AML-193 (cell line): ENCODE measurements around the gene DGKZ.

Experiments used
- DNase-seq, 2 experiments: peaks; one replicate each; lab custom pipeline; 2025; lab: John Stamatoyannopoulos, UW

The DGKZ gene

DNA sequence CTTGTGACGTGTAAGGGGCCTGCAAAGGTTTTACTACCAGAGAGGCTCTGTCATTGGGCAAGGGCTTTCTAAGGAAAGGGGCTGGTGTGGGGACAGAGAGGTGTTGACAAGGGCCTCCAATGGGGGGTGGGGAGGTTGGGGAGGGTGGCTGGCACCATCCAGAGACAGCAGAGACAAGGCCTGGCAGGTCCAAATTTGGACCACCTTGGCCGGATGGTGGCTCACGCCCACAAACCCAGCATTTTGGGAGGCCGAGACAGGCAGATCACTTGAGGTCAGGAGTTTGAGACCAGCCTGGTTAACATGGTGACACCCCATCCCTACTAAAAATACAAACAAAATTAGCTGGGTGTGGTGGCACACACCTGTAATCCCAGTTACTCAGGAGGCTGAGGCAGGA lies 46.5 kb downstream of the DGKZ start:
- no peak for DNase-seq

DNA sequence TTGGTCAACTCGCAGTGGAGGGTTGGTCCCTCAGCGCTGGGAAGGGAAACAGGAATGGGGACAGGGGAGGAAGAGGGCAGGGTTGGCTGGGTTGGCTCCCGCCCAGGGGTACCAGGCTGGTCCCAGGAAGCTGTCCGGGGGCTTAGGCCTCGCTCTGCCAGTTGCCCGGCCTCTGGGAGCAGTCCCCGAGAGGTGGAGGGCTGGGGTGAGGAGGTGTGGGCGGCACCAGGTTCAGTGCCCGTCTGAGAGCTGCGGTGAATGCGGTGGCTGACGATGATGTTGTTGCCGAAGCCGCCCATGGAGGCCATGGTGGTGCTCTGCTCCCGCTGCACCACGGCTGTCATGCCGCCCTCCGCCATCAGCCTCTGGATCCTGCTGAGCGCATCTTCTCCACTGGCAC lies 50.3 kb downstream of the DGKZ start:
- no peak for DNase-seq

DNA sequence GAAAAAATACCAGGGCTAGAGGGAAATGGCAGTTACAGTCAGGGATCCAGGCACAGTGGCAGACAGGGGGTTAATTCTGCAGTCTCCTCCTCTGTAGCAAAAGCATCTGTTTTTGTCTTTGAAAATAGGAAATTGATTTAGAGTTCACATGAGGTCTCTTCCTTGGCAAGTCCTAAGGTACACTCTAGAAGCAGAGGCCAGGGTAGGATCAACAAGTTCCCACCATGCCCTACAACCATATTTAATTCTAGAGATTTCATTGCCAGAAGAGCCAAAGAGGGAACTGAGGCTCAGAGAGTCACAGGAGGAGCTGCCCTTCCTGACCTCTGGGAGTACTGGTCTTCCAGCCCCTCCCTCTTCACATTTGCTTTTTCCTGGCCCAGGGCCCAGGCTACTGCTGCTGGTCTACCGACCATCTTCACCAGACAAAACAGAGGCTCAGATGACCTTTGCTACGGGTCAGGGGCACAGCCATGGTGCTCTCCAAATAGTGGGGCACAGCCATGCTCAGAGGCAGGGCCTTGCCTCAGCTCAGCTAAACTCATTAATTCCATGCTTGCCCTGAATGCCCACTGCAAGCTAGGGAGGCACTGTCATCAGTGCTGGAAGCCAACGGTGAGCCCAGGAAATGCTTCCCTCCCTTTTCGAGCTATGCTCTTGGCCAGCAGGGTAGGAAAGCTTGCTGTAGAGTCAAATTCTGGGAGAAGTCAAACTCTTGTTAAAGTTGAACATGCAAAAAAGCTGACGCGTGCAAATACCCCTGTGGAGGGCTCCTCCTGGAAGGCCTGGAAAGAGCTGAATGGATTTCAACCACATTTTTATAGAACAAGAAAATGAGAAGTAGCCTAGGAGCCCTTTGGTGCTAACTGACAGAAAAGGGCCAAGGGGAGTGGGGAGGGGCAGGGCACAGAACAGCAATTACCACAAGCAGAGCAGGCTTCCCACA lies 56.0 kb downstream of the DGKZ start:
- no peak for DNase-seq

DNA sequence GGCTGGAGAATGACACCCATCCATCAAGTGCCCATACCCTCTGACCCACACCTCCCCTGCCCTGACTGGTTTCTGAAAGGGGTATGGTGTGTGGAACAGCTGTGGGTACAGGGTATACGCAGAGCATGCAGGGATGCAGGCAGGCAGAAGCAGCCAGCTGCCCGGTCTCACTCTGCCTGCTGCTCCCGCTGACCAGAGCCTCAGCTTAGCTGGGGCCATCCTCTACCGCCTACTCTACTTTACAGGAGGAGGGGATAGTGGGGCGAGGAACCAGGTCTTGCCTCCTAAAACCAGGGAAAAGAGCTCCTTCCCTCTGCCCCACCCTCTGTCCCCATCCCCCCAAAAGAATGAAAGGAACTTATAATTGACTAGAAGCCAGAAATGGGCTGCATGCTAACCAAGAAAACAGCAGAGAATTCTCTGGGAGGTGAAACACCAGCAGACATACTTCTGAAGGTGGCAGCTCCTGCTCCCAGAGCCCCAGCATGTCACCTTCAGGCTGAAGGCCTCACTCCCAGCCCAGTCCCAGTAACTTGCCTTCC lies 57.3 kb downstream of the DGKZ start:
- no peak for DNase-seq

DNA sequence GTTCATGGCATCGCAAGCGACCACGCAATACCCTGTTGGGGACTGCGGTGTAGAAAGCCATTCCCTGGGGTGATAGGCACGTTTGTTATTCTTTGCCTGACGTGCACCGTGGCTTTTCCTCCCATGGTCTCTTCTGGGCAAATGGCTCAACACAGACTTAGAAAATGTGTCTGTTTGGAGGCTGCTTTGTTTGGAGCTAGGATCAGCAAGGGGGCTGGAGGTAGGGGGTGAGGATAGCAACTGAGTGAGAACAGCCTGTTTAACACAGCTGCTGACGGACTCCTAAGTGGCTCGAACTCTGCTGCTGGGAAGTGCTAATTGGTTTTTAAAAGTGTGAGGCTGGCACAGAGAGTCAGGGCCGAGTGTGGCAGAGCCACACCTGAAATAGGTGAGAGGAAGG lies 60.4 kb downstream of the DGKZ start:
- DNase-seq, result no peak

DNA sequence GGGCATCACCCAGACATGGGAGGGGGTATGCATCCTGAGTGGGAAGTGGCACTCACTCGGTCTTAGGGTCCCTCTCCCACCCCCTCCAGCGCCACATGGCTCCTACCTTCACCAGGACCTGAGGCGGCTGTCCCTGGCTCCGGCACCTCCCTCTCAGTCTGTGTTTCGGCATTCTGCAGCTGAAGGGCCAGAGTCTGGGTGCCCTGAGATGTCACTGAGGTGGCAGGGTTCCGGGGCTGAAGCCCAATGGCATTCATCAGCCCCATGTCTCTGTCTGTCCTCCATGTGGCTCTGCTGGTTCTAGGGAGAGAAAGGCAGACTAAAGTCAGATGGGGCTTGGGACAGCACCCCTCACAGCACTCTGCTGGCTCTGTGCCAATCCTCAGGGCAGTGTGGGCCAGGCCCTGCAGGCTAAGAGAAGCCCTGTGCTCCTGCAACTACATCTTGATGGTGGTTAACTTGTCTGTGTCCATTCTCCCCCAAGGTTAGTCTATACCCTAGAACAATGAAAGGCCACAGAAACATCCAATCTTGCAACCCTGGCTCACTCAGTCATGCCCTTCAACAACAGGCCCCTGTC lies 61.2 kb downstream of the DGKZ start:
- no peak for DNase-seq

DNA sequence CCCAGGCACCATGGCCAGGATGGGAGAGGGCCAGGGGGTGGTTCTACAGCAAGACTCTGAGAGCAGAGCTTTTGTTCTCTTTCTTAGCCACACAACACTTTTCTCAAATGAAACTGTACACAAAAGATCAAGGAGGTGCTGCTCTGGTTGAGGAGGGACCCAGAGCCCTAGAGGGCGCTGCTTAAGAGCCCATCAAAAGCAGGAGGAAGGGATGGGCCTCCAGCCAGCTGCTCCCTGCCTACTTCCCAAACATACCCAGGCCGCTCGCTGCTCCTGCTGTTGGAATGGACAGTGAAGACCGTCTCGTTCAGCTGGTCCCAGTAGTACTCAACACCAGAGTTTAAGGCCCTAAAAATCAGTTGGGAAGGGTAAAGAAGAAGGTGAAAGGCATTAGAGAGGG lies 62.8 kb downstream of the DGKZ start:
- no peak for DNase-seq

DNA sequence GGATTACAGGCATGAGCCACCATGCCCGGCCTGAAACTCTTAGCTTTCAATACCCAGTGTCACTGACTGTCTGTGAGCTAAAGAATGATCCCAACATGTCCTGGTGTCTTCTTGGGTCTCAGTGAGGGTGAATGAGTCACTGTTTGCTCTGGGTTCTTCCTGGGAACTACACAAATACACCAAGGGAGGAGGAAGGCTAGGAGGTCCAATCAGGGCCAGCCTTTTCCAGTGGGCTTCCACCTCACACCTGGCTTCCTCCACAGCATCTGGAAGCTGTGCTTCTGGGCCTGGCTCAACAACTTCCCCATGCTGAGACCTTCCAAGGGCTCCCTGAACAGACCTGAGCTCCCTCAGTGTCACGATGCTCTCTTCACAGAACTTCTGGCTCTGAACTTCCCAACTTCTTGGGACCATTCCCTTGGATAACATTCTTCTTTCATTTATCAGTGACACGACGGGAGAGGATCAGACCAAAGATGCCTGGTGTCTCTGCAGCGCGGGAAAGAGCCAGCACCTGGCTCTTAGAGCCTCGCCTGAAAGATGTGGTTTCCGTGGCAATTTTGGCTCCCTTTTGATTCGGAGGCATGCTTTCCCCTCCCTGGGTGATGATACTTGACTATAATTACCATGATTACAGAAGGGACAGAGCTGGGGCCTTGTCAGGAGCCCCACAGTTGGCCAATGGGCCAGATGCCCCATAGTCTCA lies 66.7 kb downstream of the DGKZ start:
- DNase-seq, result no peak

DNA sequence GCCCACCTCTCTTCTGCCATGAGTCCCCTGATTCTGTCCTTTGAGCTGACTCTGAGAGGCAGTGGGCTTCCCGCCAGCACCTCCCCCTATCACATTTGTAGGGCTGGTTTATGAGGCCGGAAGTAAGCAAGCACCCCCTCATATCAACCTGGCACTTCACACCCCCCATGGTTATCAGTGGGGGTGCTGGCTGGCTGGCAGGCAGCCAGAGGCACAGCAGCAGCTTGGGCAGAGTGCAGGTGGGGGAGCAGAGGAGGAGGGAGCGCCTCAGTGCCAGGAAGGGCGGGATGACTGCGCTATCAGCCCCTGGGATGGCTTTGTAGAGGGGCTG lies 67.2 kb downstream of the DGKZ start:
- no peak for DNase-seq

DNA sequence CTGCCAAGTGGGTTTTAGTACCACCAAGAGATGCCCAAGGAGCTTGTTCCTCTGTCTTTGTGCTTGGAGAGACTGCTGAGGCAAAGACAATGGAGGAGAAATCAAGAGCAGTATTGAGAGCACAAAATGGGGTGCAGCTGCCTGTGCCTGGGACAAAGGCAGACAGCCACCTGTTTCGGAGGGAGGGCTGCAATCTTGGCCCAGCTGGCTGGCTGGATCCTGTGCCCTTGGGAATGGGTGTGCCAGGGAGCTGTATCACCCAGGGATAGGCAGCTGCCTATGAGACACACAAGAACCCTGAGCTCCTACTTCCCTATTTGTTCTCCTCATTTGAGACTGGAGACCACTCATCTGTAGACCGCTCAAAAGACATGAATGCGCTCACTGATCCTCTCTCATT lies 67.6 kb downstream of the DGKZ start:
- DNase-seq, result no peak

DNA sequence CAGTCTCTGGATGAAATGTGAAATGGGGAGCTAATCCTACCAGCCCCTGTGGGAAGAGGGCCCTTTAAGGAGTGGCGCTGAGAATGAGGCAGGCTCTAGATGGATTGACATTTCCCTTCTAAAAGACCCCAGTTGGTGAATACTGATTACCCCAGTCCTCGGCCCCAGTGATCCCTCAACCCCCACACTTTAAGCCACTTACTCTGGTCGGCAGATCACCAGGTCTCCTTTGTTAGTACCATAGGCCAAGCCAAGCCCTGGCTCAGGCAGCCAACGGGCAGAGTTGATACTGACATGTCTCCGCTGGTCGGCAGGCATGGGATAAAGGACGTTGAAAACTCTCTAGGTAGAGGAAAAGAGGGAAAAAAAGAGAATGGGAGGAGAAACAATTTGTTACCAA lies 70.4 kb downstream of the DGKZ start:
- no peak for DNase-seq

DNA sequence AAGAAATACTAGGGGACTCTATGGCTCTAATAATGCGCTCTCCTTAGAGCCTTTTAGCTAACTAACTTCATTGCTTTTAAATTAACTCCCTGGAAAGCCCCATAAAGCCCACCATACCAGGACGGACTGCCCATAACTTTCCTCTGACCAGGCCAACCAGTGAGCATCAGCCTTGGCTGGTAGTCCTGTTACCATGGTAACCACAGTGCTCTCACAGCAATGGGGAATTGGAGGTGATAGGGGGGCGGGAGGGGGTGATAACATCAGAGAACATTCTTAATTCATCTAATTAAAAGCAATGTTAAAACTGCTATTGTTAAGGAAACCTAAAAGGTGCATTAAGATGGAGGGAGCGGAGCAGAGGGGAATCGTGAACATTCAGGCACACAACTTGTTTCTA lies 71.5 kb downstream of the DGKZ start:
- no peak for DNase-seq

DNA sequence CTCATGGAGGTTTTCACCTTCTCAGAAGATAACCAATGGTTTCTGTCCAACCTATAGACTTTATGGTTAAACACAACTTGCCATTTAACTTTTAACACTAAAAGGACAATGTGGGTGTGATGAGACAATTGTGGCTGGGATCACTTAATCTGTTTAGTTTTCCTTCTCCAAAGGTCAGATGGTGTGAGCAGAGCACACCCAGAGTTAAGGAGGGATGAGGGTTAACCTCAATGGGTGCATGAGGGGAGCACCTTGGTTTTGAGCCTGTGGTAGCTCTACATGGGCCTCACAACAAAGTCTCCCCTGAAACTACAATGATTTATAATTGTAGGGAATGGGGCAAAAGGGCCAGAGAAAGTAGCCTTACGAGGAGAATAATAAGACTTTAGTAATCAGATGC lies 73.2 kb downstream of the DGKZ start:
- no peak for DNase-seq

DNA sequence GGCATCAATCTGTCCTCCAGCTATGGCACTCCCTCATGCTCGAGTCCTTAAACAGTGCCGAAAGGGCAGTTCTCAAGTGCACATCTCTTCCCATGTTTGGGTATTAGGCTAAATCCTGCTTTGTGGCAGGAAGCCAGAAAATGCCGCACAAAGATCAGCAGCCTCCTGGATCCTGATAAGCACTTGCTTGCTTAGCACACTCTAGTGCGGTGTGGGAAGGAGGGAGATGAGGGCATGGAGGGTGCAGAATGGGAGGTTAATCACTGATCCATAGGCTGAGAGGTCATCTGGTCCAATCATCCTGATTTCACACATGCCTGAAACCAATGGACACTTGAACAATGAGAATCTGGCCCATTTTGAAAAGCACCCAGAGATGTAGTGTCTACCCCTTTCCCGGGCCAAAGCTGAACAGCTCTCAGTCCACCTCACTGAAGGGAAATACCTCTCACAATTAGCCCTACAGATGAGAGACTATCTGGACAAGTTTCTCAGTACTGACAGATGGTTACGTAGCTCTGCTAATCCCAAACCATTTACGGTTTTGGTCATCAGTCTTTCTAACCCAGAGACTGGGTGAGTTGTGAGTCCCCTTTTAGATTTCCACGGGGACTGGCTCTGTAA lies 74.1 kb downstream of the DGKZ start:
- DNase-seq, result no peak

DNA sequence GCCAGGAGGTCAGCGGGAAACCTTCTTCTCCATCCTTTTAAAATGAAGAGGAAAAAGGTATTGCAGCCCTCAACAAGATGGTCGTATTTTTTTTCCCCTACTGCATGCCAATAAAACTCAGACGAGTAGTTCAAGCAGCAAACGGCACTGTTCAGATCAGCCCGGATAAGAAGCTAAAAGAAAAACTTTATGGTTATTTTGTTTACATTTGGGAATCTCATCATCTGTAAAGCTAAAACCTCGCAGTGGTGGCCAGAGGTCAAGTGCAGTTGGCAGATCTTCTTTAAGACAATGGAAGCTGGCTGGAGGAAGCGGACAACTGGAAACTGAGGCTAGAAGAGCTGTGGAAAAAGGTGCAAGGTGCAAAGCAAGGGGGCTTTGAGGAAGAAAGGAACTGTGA lies 75.3 kb downstream of the DGKZ start:
- no peak for DNase-seq

DNA sequence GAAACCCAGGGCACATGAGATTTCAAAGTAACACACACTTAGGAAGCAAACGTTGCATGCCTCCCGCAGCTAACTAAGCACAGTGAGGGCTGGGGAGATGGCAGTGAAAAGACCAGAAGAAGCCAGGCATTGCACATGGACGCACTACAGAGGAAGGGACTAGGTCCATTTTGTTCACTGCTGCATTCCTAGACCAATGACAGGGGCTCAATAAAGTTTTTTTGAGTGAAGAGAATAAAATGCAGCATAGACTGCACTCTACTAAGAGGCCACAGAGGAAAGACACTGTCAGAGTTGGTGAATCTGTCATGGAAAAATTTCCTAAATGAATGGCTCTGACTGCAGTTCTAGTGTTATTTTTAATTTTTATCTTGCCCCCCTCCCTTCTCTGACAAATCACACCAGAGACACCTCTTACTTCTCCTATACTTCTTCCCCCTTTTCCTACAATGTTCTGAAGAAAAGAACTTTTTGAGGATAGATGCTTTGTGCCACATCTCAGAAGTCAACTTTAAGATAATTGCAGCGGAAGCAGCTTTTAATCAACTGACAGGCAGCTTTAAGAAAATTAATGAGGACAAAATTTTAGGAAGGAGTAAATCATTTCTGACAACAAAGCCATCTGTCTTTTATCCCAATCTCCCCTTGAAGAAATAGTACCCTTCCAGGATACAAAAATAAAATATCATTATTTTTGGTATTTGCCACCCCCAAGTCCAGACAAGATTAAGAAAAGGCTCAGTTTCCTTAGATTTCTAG lies 79.1 kb downstream of the DGKZ start:
- DNase-seq, result no peak

DNA sequence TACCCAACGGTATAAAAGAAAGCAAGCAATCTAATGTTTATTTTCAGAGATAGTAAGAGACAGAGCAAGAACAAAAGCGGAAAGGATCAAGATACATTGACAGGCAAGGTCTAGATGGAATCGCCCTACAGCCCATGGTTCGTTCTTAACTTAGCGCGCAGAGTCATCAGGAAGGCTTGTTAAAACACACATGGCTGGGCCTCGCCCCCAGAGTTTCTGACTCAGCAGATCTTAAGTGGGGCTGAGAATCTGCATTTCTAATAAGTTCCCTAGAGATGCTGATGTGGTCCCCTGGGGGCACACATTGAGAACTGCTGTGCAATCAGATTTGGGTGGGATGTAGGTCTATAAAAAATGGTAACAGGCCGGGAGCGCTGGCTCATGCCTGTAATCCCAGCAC lies 80.1 kb downstream of the DGKZ start:
- no peak for DNase-seq

DNA sequence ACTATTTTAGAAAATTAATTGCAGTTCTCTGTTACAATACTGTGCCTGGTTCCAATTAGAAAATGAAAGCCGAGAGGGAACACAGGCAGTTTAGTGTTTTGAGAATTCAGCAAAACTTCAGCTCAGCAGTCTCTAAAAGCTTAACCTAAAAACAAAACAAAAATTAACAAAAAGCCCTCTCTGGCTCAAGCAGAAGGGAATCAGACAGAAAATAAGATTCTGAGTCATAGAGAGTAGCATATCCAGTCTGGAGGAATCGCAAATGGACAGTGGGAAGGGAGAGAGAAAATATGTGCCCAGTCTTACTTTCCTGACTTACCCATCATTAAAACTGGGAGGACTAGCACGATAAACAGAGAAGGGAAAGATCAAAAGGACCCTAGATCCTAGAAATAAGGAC lies 82.5 kb downstream of the DGKZ start:
- no peak for DNase-seq
